Mammary epithelial cell (primary cell): ENCODE results near the gene DDX49.

Experiments used
- EZH2 ChIP-seq: IDR thresholded peaks from 2 replicates; pipeline ENCODE4 v1.6.1; 2012; ENCODE audit warnings: low read length, inconsistent platforms, borderline replicate concordance
- TF ChIP-seq, protein P1 (sequence below), 2 donors: IDR thresholded peaks in 1 of 2; conservative IDR thresholded peaks in 1 of 2; 2 replicates each; pipeline ENCODE4 v1.5.1; 2011 to 2012; ENCODE audit warnings: inconsistent platforms in 2 of 2, low read length in 2 of 2, mild to moderate bottlenecking in 2 of 2, control low read depth in 1 of 2, low read depth in 1 of 2; ENCODE audit not compliant: insufficient read depth in 1 of 2; ENCODE audit errors: extremely low read depth in 1 of 2

DNA sequence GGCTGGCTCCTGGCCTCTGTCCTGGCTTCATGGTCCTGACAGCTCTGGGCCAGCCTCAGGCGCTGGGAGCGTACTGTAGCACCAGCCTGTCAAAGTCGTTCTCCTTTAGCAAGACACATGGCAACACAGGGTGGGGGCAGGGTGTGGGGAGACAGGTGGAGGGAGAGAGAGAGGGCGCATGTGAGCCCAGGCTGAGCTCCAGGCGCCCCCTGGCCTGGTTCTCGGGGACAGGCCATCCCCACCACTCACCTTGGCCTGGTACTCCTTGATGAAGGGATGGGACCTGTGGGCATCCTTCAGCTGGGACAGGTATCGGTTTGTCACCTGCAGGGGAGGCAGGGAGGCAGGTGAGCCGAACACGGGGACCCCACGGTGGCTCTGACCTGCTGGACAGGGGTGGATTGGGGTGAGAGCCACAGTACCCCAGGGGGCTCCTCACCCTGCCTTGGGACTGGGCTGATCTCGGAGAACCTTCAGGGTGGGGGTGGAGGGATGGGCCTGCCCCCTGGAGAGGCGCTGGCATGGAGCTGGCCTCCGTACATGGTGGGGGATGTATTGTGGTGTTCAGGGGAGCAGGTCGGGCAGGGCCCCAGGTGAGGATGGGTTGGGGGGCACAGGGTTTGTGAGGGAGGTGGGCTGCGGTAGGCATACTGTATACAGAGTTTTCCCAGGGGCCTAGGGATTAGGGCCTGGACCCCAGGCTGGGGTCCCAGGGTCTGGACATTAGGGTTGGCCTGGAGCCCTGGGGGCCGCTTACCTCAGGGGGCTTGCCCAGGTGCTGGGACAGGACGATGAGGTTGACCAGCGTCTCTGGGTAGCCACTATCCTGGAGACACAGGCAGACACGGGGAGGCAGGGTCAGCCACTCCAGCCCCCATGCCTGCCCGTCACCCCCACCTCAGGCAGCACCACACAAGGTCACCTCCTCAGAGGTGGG, 19.6 kb upstream of the DDX49 start:
- TF ChIP-seq EZH2, result no peak
- TF ChIP-seq, protein P1, sequence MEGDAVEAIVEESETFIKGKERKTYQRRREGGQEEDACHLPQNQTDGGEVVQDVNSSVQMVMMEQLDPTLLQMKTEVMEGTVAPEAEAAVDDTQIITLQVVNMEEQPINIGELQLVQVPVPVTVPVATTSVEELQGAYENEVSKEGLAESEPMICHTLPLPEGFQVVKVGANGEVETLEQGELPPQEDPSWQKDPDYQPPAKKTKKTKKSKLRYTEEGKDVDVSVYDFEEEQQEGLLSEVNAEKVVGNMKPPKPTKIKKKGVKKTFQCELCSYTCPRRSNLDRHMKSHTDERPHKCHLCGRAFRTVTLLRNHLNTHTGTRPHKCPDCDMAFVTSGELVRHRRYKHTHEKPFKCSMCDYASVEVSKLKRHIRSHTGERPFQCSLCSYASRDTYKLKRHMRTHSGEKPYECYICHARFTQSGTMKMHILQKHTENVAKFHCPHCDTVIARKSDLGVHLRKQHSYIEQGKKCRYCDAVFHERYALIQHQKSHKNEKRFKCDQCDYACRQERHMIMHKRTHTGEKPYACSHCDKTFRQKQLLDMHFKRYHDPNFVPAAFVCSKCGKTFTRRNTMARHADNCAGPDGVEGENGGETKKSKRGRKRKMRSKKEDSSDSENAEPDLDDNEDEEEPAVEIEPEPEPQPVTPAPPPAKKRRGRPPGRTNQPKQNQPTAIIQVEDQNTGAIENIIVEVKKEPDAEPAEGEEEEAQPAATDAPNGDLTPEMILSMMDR (conservative IDR thresholded peaks at IDR 0.05 in 1 of 2, IDR thresholded peaks at IDR 0.05 in 1 of 2; ENCODE audit: extremely low read depth in 1 of 2, insufficient read depth in 1 of 2, low read depth in 1 of 2, low read length in 2 of 2), result no peak
